Epidermal melanocyte (primary cell): ENCODE measurements around the gene BCAN.
"Not testable (repeated sequence)": the region's sequence is repeated elsewhere in the genome, so short reads cannot be mapped to it uniquely, and the experiment has no call there.

Source experiments
- DNase-seq: peaks from one replicate; pipeline ENCODE4 v3.0.0; 2011; ENCODE audit warnings: low spot score; ENCODE audit not compliant: insufficient read length

BCAN gene

GRCh38 chr1:156641761-156642264 is at the start of gene BCAN:
TSS of gene BCAN (plus strand) at chr1:156642117. CDS start at chr1:156646055, 3,938 bp downstream.
- peak; percentile 92 for DNase-seq

- DNase-seq = no peak
Measured at GRCh38 chr1:156592158-156592909, 49.6 kb upstream of the BCAN start.

DNA sequence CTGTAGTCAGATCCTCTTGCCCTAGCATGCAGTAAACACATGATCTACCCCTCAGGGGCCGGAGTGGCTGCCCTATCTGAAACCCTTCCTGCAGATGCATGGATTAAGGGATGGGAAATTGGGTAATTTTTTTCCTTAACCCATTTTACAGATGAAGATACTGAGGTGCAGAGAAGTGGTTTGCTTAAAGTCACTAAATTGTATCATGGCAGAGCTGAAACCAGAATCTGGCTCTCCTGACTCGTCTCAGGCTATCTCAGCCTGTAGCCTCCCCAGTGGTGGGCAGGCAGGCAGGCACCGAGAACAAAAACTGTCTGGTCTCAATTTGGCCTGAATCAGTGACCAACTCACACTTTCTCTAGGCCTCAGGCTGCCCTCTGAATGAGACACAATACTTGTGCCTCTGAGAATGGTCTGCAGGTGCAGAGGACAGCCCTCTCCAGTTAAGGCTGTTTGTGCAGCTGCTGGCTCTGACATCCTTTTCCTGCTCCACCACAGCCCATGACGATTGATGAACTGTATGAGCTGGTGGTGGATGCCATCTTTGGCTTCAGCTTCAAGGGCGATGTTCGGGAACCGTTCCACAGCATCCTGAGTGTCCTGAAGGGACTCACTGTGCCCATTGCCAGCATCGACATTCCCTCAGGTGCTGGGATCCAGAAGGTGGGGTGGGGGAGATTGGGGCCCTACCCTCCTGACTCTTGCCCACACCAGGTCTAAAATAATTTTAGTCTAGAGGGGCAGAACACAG is 48.8 kb upstream of the BCAN start:
- DNase-seq = no peak

GRCh38 chr1:156593661-156593989 is 48.3 kb upstream of the BCAN start:
- no peak for DNase-seq

GRCh38 chr1:156594190-156594589 is 47.7 kb upstream of the BCAN start:
- DNase-seq = no peak

GRCh38 chr1:156595016-156595415 is 46.9 kb upstream of the BCAN start:
- no peak for DNase-seq

DNA sequence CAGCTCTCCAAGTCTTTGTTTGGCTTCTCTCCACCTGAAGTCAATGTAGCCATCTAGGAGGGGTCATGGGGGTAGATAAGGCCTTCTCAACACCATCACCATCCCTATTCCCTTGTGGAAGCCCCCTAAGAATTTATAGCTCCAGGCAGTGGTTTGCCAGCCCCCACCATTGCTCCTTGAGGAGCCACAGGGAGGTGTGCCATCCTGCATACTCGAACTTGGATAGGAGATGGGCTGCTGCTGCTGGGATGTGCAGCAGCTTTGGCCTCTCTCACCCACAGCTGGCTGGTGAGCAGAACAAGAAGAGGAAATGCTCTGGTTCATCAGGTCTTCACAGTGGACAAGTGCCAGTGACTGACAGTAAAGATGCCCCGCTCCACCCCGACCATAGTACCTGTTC is 45.5 kb upstream of the BCAN start:
- DNase-seq = no peak

DNA sequence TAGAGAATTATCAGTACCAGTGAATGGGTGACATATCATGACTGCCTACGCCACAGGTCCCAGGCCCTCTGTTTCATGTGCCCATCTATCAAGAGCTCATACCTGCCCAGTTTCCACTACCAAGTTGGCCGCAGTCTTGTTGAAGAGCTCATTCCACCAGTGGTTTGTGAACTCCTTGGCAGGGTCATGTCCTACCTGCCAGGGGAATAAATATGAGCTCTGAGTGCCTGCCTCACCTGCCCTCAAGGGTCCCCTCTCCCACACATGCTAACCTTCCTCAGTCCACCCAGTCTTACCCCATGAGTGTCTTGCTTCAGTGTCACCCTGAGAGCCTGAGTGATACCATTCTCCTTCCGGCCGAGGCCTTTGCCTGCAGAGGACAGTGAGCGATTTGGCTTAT is 43.8 kb upstream of the BCAN start:
- DNase-seq = no peak

GRCh38 chr1:156598731-156599432 is 43.0 kb upstream of the BCAN start:
- DNase-seq = no peak

- DNase-seq = no peak
Measured at GRCh38 chr1:156599811-156600210, 42.1 kb upstream of the BCAN start.

GRCh38 chr1:156600733-156601121 is 41.2 kb upstream of the BCAN start:
- DNase-seq = no peak

DNA sequence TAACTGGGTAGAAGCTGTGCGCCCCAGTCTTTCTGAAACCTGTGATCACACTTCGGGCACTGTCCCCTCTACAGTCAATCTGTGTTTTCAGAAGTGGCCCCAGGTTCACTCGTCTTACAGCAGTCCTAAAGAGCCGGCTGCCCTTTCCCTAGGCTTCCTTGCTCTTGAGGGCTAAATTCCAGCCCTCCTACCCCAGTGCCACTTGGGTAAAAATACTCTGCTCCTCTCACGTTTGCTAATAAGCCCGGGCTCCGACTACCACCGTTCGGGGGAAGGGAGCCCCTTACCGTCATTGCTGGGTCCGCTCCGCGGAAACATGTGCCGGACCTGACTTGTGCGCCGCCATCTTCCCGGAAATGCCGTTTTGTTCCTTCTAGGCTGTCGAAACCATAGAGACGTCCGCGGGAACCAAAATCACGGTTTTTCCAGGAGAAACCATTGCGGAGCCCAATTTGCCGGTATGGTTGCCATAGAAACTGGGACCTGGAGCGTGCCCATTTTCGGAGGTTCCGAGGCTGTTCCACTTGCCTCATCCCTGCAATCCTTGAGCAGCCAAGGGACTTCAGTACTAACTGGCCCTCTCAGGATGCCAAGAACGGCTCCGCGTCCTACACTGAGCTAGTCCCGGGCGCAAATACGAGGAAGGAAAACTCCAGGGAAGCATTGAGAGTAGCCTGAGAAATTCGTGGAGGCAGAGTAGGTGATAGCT is 40.6 kb upstream of the BCAN start, which contains the start of gene GPATCH4:
Gene GPATCH4 (minus strand): TSS at position 358 of the 709 bp plus-strand sequence.
- DNase-seq = peak; percentile 89

GRCh38 chr1:156601892-156602291 is 40.0 kb upstream of the BCAN start:
- no peak for DNase-seq

GRCh38 chr1:156602557-156602993 is 39.3 kb upstream of the BCAN start:
- no peak for DNase-seq

GRCh38 chr1:156607344-156607743 is 34.6 kb upstream of the BCAN start:
- DNase-seq = not testable (repeated sequence)

GRCh38 chr1:156608036-156608674 is 33.8 kb upstream of the BCAN start:
- DNase-seq = no peak

GRCh38 chr1:156608981-156609380 is 32.9 kb upstream of the BCAN start:
- no peak for DNase-seq

DNA sequence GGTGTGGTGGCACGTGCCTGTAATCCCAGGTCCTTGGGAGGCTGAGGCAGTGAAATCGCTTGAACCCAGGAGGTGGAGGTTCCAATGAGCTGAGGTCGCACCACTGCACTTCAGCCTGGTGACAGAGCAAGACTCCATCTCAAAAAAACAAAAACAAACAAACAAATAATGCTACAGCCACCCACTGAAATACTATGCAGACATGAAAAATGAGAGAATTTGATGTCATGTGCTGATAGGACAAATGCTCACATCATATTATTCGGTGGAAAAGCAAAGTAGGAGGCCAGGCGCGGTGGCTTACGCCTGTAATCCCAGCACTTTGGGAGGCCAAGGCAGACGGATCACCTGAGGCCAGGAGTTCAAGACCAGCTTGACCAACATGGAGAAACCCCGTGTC is 31.8 kb upstream of the BCAN start:
- not testable (repeated sequence) for DNase-seq

DNA sequence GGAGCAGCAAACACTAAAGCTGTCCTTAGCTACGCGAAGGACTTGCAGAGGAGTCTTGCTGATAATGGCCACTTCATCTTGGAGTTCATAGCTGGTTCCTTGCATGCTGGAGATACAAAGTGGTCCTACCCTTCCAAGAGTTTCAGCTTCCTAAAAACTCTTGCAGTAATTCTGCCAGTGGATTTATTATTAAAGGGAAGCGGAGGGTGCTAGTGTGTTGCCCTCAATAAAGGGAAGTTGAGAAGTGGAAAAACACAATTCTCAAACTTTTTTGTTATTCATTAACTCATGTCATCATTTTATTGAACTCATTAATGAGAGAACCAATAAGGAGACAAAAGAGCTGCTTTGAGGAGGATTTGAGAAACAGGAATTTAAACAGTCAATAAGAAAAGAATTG is 29.3 kb upstream of the BCAN start:
- DNase-seq = no peak

DNA sequence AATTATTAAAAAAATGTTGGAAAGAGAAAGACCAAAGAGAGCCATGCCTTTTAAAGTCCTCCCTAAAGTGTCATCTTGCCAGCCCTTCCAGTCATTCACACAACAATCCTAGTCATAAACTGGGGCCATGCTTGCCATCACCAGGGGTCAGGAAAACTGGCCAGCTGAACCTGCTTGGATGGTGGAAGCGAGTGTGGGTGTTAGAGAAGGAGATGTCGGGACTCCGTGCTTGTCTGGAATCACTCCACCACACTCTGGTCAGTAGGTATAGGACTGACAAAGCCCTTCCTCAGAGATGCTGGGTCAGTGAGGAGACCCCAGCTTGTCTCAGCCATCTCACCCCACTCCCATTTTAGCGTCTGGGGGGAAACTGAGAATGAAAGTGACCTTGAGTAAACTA is 26.0 kb upstream of the BCAN start:
- no peak for DNase-seq

DNA sequence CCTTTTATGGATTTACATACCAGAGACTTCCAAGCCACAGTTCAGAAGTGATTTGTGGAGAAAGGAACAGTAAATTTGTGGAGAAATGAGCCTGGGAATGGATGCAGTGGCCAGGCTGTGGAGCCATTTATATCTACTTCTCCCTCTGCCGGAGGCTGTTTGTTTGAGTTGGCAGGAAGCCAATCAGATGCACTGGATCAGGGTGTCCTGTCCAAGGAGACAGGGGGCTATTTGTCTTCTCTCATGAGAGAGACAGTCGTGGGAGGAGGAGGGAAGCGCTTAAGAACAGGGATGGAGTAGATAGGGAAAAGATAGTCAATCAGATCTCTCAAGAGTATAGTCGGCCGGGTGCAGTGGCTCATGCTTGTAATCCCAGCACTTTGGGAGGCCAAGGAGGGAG is 25.5 kb upstream of the BCAN start:
- peak; percentile 86 for DNase-seq
